Muscle of leg (tissue), 11 donors: ENCODE results near the gene FNDC11. TPM values are rescaled to one million over a fixed set of nuclear protein-coding genes. Genes with fewer than 3 reads are reported as not detected.
A peak's percentile ranks its signal among the peaks of the same experiment; 100 is the strongest.

Source experiments
- DNase-seq: peaks from one replicate; pipeline ENCODE4 v3.0.0; 2013
- H3K27ac ChIP-seq: one replicate; pipeline ENCODE4 v1.5.1; 2013; ENCODE audit warnings: mild to moderate bottlenecking, low read length, control low read depth
- H3K27me3 ChIP-seq: one replicate; pipeline ENCODE4 v1.6.1; 2013; ENCODE audit warnings: low read length; ENCODE audit not compliant: control insufficient read depth, insufficient read depth
- H3K36me3 ChIP-seq: one replicate; pipeline ENCODE4 v1.6.1; 2013; ENCODE audit warnings: low read length; ENCODE audit not compliant: control insufficient read depth, insufficient read depth
- H3K4me1 ChIP-seq: one replicate; pipeline ENCODE4 v1.6.1; 2013; ENCODE audit warnings: low read length; ENCODE audit not compliant: control insufficient read depth, insufficient read depth
- H3K4me3 ChIP-seq: one replicate; pipeline ENCODE4 v1.5.1; 2013; ENCODE audit warnings: low read length, control low read depth
- H3K9me3 ChIP-seq: replicated peaks from 2 replicates; pipeline ENCODE4 v1.6.1; 2013; ENCODE audit warnings: low read depth, low read length; ENCODE audit not compliant: control insufficient read depth
- WGBS: methylation state at CpG from one replicate; pipeline ENCODE4 v1.1.5; 2013; ENCODE audit warnings: missing lambda C conversion rate; ENCODE audit not compliant: insufficient coverage; 5-methylcytosine and 5-hydroxymethylcytosine counted together
- polyA plus RNA-seq, 8 donors: library from polyadenylated mRNA; unstranded; fragments of 120-200 nt; gene quantifications; one replicate each; pipeline versions ENCODE4 v1.2.1 to v1.2.3, GENCODE V29; 2013; ENCODE audit warnings: inconsistent platforms in 1 of 8, low replicate concordance in 1 of 8; ENCODE audit not compliant: insufficient read length in 8 of 8, insufficient read depth in 1 of 8
- total RNA-seq: library from RNA; stranded (reverse); fragments of 120-200 nt; gene quantifications from one replicate; pipeline ENCODE4 v1.2.4, GENCODE V29; 2013

FNDC11 gene
- total and polyA plus RNA-seq, 9 donors = 0.07 to 0.31 (median 0.13) TPM

GRCh38 chr20:63517376-63518309, 36.3 kb upstream of the FNDC11 start:
- Histone ChIP-seq H3K27ac (no peak overlapping the region), H3K27me3 (no peaks in the 10 kb centered on the region), H3K36me3 (peaks cover 21% of the 10 kb centered on the region), H3K4me3 (no peak overlapping the region), H3K9me3 (no peaks in the 10 kb centered on the region), H3K4me1 (peaks cover 34% of the 10 kb centered on the region)
- DNase-seq = peak; percentile 9
- WGBS = 82% methylated on average over 28 of the region's 32 CpGs

- H3K4me1 ChIP-seq = peaks cover 38% of the 10 kb centered on the region
- no peak overlapping the region for H3K27ac ChIP-seq
- 58% methylated on average over 17 of the region's 20 CpGs for WGBS
- peaks cover 26% of the 10 kb centered on the region for H3K36me3 ChIP-seq
- DNase-seq = no peak
- H3K4me3 ChIP-seq = no peak overlapping the region
- H3K27me3 ChIP-seq = no peaks in the 10 kb centered on the region
- no peaks in the 10 kb centered on the region for H3K9me3 ChIP-seq
These were observed 35.6 kb upstream of the FNDC11 start for GRCh38 chr20:63518351-63518861.

- 55% methylated on average over 32 of the region's 32 CpGs for WGBS
- Histone ChIP-seq H3K27ac (peak overlapping the region; percentile 20), H3K4me3 (peak overlapping the region; percentile 65), H3K36me3 (peaks cover 31% of the 10 kb centered on the region), H3K9me3 (no peaks in the 10 kb centered on the region), H3K4me1 (peaks cover 38% of the 10 kb centered on the region), H3K27me3 (no peaks in the 10 kb centered on the region)
- no peak for DNase-seq
These were observed 34.9 kb upstream of the FNDC11 start for GRCh38 chr20:63518946-63519667.

- Histone ChIP-seq H3K9me3 (no peaks in the 10 kb centered on the region), H3K36me3 (peaks cover 31% of the 10 kb centered on the region), H3K27ac (peak overlapping the region; percentile 85), H3K27me3 (no peaks in the 10 kb centered on the region), H3K4me3 (peak overlapping the region; percentile 65), H3K4me1 (peaks cover 38% of the 10 kb centered on the region)
- no peak for DNase-seq
- 2% methylated on average over 52 of the region's 72 CpGs for WGBS
These were observed 34.1 kb upstream of the FNDC11 start for GRCh38 chr20:63519668-63520503.

GRCh38 chr20:63520504-63520933, 33.4 kb upstream of the FNDC11 start, which contains the start of gene PPDPF:
Gene PPDPF, plus strand, starts transcription at chr20:63520765. Its CDS starts 544 bp downstream, at chr20:63521309.
- DNase-seq = peak; percentile 93
- Histone ChIP-seq H3K36me3 (peaks cover 31% of the 10 kb centered on the region), H3K4me1 (peaks cover 38% of the 10 kb centered on the region), H3K4me3 (peak within 1 kb of the TSS; percentile 65), H3K27me3 (no peaks in the 10 kb centered on the region), H3K9me3 (no peaks in the 10 kb centered on the region), H3K27ac (peak within 1 kb of the TSS; percentile 85)
- 0% methylated on average over 64 of the region's 64 CpGs for WGBS

- peak overlapping the region; percentile 65 for H3K4me3 ChIP-seq
- peak; percentile 87 for DNase-seq
- H3K4me1 ChIP-seq = peaks cover 38% of the 10 kb centered on the region
- H3K27ac ChIP-seq = peak overlapping the region; percentile 57
- no peaks in the 10 kb centered on the region for H3K27me3 ChIP-seq
- peaks cover 31% of the 10 kb centered on the region for H3K36me3 ChIP-seq
- no peaks in the 10 kb centered on the region for H3K9me3 ChIP-seq
- WGBS = under 1% methylated on average over 66 of the region's 68 CpGs
These were observed 32.9 kb upstream of the FNDC11 start for GRCh38 chr20:63520934-63521601.

GRCh38 chr20:63521602-63522001, 32.4 kb upstream of the FNDC11 start:
- no peaks in the 10 kb centered on the region for H3K9me3 ChIP-seq
- no peaks in the 10 kb centered on the region for H3K27me3 ChIP-seq
- H3K27ac ChIP-seq = peak overlapping the region; percentile 57
- peaks cover 31% of the 10 kb centered on the region for H3K36me3 ChIP-seq
- H3K4me1 ChIP-seq = peaks cover 38% of the 10 kb centered on the region
- peak overlapping the region; percentile 65 for H3K4me3 ChIP-seq
- DNase-seq = no peak
- 12% methylated on average over 16 of the region's 23 CpGs for WGBS

GRCh38 chr20:63522091-63522868, 31.7 kb upstream of the FNDC11 start:
- Histone ChIP-seq H3K4me3 (peak overlapping the region; percentile 65), H3K27ac (no peak overlapping the region), H3K27me3 (no peaks in the 10 kb centered on the region), H3K4me1 (peaks cover 38% of the 10 kb centered on the region), H3K9me3 (no peaks in the 10 kb centered on the region), H3K36me3 (peaks cover 26% of the 10 kb centered on the region)
- whole genome bisulfite sequencing = 55% methylated on average over 9 of the region's 13 CpGs
- no peak for DNase-seq
